ENCODE data around the gene LSAMP. TPM values are rescaled to one million over a fixed set of nuclear protein-coding genes. Genes with fewer than 3 reads are reported as not detected.

Gene LSAMP
- total RNA-seq, 1 donor, result 1.3 TPM

- peak; percentile 15 for DNase-seq (ENCODE audit: low read depth)
- no peak for TF ChIP-seq CTCF (IDR thresholded peaks at IDR 0.05; ENCODE audit: insufficient read depth, low read depth, low read length)
- H3K4me3 ChIP-seq (ENCODE audit: low read depth, low read length), result no peak overlapping the region
Measured at GRCh38 chr3:115885621-115886020, 559.7 kb downstream of the LSAMP start.

- no peak overlapping the region for H3K4me3 ChIP-seq (ENCODE audit: low read depth, low read length)
- no peak for TF ChIP-seq CTCF (IDR thresholded peaks at IDR 0.05; ENCODE audit: insufficient read depth, low read depth, low read length)
- DNase-seq (ENCODE audit: low read depth), result no peak
Measured at GRCh38 chr3:115877615-115877899, 567.7 kb downstream of the LSAMP start.

- no peak overlapping the region for H3K4me3 ChIP-seq (ENCODE audit: low read depth, low read length)
- DNase-seq (ENCODE audit: low read depth), result peak; percentile 12
- TF ChIP-seq CTCF (IDR thresholded peaks at IDR 0.05; ENCODE audit: insufficient read depth, low read depth, low read length), result no peak
Measured at GRCh38 chr3:115876876-115877614, 568.2 kb downstream of the LSAMP start.

- no peak overlapping the region for H3K4me3 ChIP-seq (ENCODE audit: low read depth, low read length)
- TF ChIP-seq CTCF (IDR thresholded peaks at IDR 0.05; ENCODE audit: insufficient read depth, low read depth, low read length), result no peak
- no peak for DNase-seq (ENCODE audit: low read depth)
Measured at GRCh38 chr3:115875460-115875859, 569.8 kb downstream of the LSAMP start.

- DNase-seq (ENCODE audit: low read depth), result no peak
- no peak overlapping the region for H3K4me3 ChIP-seq (ENCODE audit: low read depth, low read length)
- no peak for TF ChIP-seq CTCF (IDR thresholded peaks at IDR 0.05; ENCODE audit: insufficient read depth, low read depth, low read length)
Measured at GRCh38 chr3:115871735-115872134, 573.6 kb downstream of the LSAMP start.

GRCh38 chr3:115864911-115865310 is 580.4 kb downstream of the LSAMP start:
- no peak overlapping the region for H3K4me3 ChIP-seq (ENCODE audit: low read depth, low read length)
- TF ChIP-seq CTCF (IDR thresholded peaks at IDR 0.05; ENCODE audit: insufficient read depth, low read depth, low read length), result no peak
- no peak for DNase-seq (ENCODE audit: low read depth)

GRCh38 chr3:115862849-115863248 is 582.4 kb downstream of the LSAMP start:
- H3K4me3 ChIP-seq (ENCODE audit: low read depth, low read length), result no peak overlapping the region
- no peak for DNase-seq (ENCODE audit: low read depth)
- no peak for TF ChIP-seq CTCF (IDR thresholded peaks at IDR 0.05; ENCODE audit: insufficient read depth, low read depth, low read length)

All from fibroblast of villous mesenchyme (primary cell).